H54 (cell line): ENCODE measurements around the gene MYO1D.

ENCODE experiments used
- DNase-seq: peaks from one replicate; pipeline ENCODE4 v3.0.0; 2011; ENCODE audit warnings: low spot score, mixed read lengths; ENCODE audit not compliant: insufficient read length
- FAIRE-seq: peaks from 3 replicates; lab custom pipeline; 2011; peaks lifted over from hg19 to GRCh38; lab: Jason Lieb, UNC
- POLR2A ChIP-seq: IDR thresholded peaks from 2 replicates; pipeline ENCODE4 v1.6.1; 2011; ENCODE audit warnings: low read depth, mild to moderate bottlenecking, low read length

The MYO1D gene

DNA sequence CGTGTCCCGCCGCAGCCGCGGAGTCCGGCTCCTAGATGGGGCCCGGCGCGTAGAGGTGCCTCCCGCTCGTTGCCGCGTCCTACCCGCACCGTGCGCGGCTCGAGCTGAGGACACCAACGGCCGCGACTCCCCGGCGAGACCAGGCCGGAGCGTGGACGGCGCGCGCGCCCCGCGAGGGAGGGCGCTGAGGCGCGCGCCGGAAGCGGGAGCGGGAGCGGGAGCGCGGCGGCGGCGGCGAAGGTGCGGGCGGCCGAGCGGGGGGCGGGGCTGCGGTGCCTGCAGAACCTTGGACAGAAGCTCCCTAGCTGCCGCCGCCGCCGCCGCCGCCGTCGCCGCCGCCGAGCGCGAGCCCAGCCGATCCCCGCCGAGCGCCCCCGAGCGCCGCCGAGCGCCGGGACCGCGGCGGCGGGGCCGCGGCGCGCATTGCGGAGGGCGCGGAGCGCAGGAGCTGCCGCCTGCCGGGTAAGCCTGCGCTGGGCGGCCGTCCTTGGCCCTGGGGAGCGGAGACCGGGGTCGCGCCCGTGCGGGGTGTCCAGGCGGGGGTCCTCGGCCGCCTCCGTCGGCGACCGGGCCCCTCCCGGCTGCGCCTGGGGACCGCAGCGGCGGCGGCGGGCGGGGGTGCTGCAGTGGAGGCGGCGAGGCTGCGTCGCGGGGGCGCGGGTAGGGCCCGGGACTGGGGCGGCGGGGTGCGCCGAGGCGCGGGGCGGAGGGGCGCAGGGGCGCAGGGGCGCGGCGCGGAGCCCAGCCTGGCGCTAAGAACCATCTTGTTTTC lies 390.0 kb downstream of the MYO1D start, which contains the start of gene CDK5R1:
Gene CDK5R1, plus strand, starts transcription at position 293 of the 772 bp plus-strand sequence. CDS start 628 bp downstream, outside the sequence.
- FAIRE-seq: no peak
- peak; percentile 88 for TF ChIP-seq POLR2A
- DNase-seq: peak; percentile 66

DNA sequence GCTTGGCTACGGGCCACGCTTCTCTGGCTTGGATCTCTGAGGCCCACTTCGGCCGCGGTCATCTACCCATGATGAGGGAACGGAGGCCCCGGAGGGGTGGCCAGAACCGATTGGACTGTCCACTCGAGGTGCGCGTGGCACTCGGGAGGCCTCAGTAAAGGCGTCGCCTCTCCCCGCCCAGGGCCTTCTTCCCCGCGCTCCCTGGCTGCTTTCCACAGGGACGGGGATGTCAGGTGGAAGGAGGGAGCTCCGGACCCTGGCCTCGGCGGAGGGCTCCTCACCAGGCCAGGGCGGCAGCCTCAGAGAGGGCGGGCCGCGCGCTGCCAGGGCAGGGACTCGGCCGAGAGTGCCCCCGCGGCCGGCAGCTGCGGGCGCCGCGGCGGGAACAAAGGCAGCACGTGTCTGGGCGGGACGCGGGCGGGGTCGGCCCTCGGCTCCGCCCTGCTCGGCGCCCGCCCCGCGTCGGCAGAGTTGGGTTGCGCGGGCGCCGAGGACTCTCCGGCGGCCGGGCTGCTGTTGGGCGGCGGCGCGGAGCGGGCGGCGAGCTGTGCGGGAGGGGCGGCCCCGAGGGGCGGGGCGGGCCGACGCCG lies 390.7 kb downstream of the MYO1D start:
- DNase-seq: peak; percentile 84

GRCh38 chr17:32485261-32486110 lies 391.4 kb downstream of the MYO1D start:
- no peak for FAIRE-seq

More for the DNA sequence above, 390.7 kb downstream of the MYO1D start:
- no peak for TF ChIP-seq POLR2A
- FAIRE-seq: no peak

DNA sequence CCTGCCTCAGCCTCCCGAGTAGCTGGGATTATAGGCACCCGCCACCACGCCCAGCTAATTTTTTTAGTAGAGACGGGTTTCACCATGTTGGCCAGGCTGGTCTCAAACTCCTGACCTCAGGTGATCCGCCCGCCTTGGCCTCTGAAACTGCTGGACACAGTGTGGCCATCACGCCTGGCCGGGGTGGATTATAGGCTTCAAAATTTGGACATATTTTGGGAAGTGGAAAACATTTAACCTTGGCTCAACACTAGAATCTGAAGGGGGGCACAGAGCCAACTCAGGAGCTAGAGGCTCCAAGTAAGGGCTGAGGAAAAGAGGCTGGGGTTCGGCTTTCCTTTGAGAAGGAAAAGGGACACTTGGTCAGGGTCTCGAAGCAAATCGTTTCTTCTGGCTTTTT lies 392.3 kb downstream of the MYO1D start:
- no peak for DNase-seq
- TF ChIP-seq POLR2A: no peak
- FAIRE-seq: no peak

More at GRCh38 chr17:32485261-32486110, 391.4 kb downstream of the MYO1D start:
- no peak for DNase-seq
- no peak for TF ChIP-seq POLR2A

GRCh38 chr17:32484041-32484461 lies 392.9 kb downstream of the MYO1D start:
- TF ChIP-seq POLR2A: no peak

DNA sequence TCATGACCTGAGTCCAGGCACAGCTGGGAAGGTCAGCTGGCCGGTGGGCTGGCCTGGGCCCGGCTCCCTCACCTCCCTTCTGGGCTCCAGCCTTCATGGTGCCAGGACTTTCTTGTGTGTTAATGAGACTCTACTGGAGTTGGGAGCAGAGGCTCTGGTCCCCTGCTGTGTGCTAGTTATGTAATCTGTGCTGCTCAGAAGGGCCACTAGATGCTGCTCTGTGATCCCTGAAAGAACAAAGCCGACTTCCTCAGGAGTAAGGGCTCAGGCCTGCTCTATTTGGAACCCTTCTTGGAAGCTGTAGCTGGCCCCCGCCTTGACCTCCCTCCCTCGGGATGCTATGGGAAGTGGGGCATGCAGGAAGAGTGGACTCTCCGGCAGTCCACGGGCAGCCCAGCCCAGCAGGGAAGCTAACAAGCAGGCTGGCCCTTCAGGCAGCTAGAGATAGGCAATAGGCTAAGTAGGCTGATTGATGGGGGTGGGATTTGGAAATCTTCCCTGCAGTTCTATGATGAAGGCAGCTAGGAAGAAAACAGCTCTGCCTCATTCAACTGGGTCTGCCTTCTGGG lies 393.4 kb downstream of the MYO1D start:
- DNase-seq (peak; percentile 73), FAIRE-seq (no peak)
- TF ChIP-seq POLR2A: no peak

More at GRCh38 chr17:32484041-32484461, 392.9 kb downstream of the MYO1D start:
- DNase-seq: no peak
- no peak for FAIRE-seq

GRCh38 chr17:32482568-32483320 lies 394.2 kb downstream of the MYO1D start:
- no peak for TF ChIP-seq POLR2A
- DNase-seq (no peak), FAIRE-seq (no peak)

DNA sequence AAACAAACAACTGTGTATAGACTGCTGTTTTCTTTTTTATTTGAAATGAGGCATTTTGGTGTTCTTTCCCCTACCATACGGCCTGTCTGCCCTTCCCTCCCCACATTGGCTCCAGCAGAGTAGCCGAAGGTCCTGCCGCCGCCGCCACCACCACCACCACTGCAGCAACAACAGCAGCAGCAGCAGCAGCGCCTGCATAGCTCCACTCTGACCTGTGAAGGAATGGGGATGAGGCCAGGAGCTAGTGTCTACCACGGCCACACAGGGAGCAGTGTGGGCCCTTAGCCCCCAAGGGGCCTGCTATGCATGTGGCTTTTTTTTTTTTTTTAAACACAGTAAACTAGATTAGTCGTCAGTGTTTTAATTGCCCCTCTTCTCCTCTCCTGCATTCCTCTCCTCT lies 395.7 kb downstream of the MYO1D start:
- DNase-seq: no peak
- no peak for TF ChIP-seq POLR2A
- FAIRE-seq: no peak

- DNase-seq: no peak
- no peak for TF ChIP-seq POLR2A
- FAIRE-seq: no peak
These were observed 397.8 kb downstream of the MYO1D start for GRCh38 chr17:32479074-32479617.

DNA sequence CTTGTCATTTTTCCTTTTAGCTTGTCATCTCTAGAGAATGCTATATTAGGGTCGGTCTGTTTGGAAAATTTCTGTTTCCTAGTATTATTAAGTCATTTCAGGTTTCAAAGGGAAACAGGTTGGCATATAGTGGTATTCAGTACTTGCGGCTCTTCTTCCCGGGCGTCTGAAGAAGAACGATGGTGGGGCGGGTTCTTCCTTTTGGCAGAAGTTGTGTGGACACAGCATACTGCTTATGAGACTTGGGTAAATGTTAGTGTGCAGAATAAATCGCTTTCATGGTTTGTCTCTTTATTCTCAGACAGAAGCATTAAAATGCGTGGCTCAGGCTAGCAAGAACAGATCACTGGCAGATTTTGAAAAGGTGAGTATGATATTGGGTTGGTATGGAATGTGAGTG lies 399.7 kb downstream of the MYO1D start:
- no peak for DNase-seq
- TF ChIP-seq POLR2A: no peak
- FAIRE-seq: no peak

DNA sequence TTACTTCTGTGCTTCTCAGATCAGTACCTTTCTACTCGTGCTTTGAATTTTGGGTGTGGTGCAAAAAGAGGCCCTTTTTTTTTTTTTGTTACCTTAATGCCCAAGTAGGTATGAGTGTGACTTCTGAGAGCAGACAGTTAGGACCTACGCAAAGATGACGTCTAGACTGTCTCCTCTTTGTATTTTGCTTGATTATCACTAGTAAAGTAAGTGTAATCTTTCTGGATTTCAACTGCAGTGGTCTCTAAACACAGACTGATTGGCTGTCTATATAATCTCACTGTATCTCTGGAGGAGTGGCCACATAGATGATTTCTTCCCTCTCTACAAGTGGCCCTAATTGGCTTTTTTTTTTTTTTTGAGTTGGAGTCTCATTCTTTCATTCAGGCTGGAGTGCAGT lies 401.7 kb downstream of the MYO1D start:
- no peak for TF ChIP-seq POLR2A
- FAIRE-seq (no peak), DNase-seq (no peak)

GRCh38 chr17:32471652-32472051 lies 405.3 kb downstream of the MYO1D start:
- no peak for TF ChIP-seq POLR2A
- DNase-seq (no peak), FAIRE-seq (no peak)
